DND-41 (cell line): ENCODE data around the gene ABL2.

Source experiments
- ATAC-seq: fragments of 200-7000 bp; cut with Tn5 transposase; 3 replicates; pipeline ENCODE4 v1.9.1; 2021; ENCODE audit warnings: low read depth; ENCODE audit not compliant: insufficient read depth
- DNase-seq: peaks from one replicate; pipeline ENCODE4 v3.0.0-alpha.2; 2020
- H2AFZ ChIP-seq: 2 replicates; pipeline ENCODE4 v1.6.0; 2012; ENCODE audit warnings: low read depth, low read length
- H3K27ac ChIP-seq: 2 replicates; pipeline ENCODE4 v1.5.1; 2012; ENCODE audit warnings: low read length, inconsistent platforms
- H3K27me3 ChIP-seq: fragments of 200-600 bp; sonication (generic); 2 replicates; pipeline ENCODE4 v1.6.0; 2012; ENCODE audit warnings: low read length, mild to moderate bottlenecking, inconsistent platforms; ENCODE audit not compliant: insufficient read depth, poor library complexity
- H3K36me3 ChIP-seq: 2 replicates; pipeline ENCODE4 v1.5.1; 2012; ENCODE audit warnings: low read length, inconsistent platforms; ENCODE audit not compliant: insufficient read depth
- H3K4me1 ChIP-seq: 2 replicates; pipeline ENCODE4 v1.5.1; 2012; ENCODE audit warnings: mild to moderate bottlenecking, low read length; ENCODE audit not compliant: insufficient read depth
- H3K4me2 ChIP-seq: 2 replicates; pipeline ENCODE4 v1.6.0; 2012; ENCODE audit warnings: mild to moderate bottlenecking, moderate library complexity, low read length, inconsistent platforms; ENCODE audit not compliant: insufficient read depth
- H3K4me3 ChIP-seq, 2 experiments: fragments of 200-600 bp in 1 of 2; shearing (Covaris generic) in 1 of 2; 2 replicates each; pipeline ENCODE4 v1.5.1; 2012 to 2016; ENCODE audit warnings: inconsistent platforms in 2 of 2, low read length in 2 of 2, mild to moderate bottlenecking in 2 of 2, low read depth in 1 of 2, moderate library complexity in 1 of 2
- H3K79me2 ChIP-seq: 2 replicates; pipeline ENCODE4 v1.6.0; 2012; ENCODE audit warnings: low read length, inconsistent platforms; ENCODE audit not compliant: insufficient read depth
- H3K9ac ChIP-seq: 2 replicates; pipeline ENCODE4 v1.6.0; 2012; ENCODE audit warnings: low read depth, mild to moderate bottlenecking, inconsistent platforms, low read length, moderate library complexity
- H3K9me3 ChIP-seq: 2 replicates; pipeline ENCODE4 v1.5.1; 2012; ENCODE audit warnings: low read length, moderate library complexity, mild to moderate bottlenecking, inconsistent platforms; ENCODE audit not compliant: insufficient read depth, severe bottlenecking
- H4K20me1 ChIP-seq: 2 replicates; pipeline ENCODE4 v1.6.0; 2012; ENCODE audit warnings: low read length; ENCODE audit not compliant: insufficient read depth
- CTCF ChIP-seq: IDR thresholded peaks from 2 replicates; pipeline ENCODE4 v1.5.1; 2012; ENCODE audit warnings: borderline replicate concordance, low read length, moderate library complexity, mild to moderate bottlenecking; ENCODE audit not compliant: poor library complexity, severe bottlenecking; ENCODE audit errors: extremely low read depth
- EZH2 ChIP-seq: IDR thresholded peaks from 3 replicates; pipeline ENCODE4 v1.6.1; 2012; ENCODE audit warnings: borderline replicate concordance, low read depth, mild to moderate bottlenecking, moderate library complexity, low read length, inconsistent platforms; ENCODE audit not compliant: severe bottlenecking

The ABL2 gene

GRCh38 chr1:179264507-179264906, 35.0 kb upstream of the ABL2 start:
- Histone ChIP-seq H2AFZ (no peak overlapping the region), H3K4me1 (no peaks in the 10 kb centered on the region), H3K79me2 (no peaks in the 10 kb centered on the region), H3K27ac (no peak overlapping the region), H3K36me3 (no peaks in the 10 kb centered on the region), H3K4me3 (no peak overlapping the region), H4K20me1 (no peaks in the 10 kb centered on the region), H3K9ac (no peak overlapping the region), H3K4me2 (no peak overlapping the region), H3K27me3 (no peaks in the 10 kb centered on the region), H3K9me3 (no peaks in the 10 kb centered on the region)
- no peak for DNase-seq
- ATAC-seq: no peak
- no peak for TF ChIP-seq EZH2
- no peak for TF ChIP-seq CTCF

GRCh38 chr1:179263121-179263520, 33.6 kb upstream of the ABL2 start:
- Histone ChIP-seq H3K36me3 (no peaks in the 10 kb centered on the region), H3K27me3 (no peaks in the 10 kb centered on the region), H4K20me1 (no peaks in the 10 kb centered on the region), H3K9me3 (no peaks in the 10 kb centered on the region), H3K4me2 (no peak overlapping the region), H3K27ac (no peak overlapping the region), H3K9ac (no peak overlapping the region), H3K4me1 (no peaks in the 10 kb centered on the region), H3K4me3 (no peak overlapping the region), H3K79me2 (no peaks in the 10 kb centered on the region), H2AFZ (no peak overlapping the region)
- ATAC-seq (no peak), DNase-seq (no peak)
- TF ChIP-seq CTCF: no peak
- TF ChIP-seq EZH2: no peak

GRCh38 chr1:179262183-179262582, 32.7 kb upstream of the ABL2 start:
- DNase-seq (no peak), ATAC-seq (no peak)
- Histone ChIP-seq H3K4me2 (no peak overlapping the region), H3K79me2 (no peaks in the 10 kb centered on the region), H3K9ac (no peak overlapping the region), H2AFZ (no peak overlapping the region), H4K20me1 (no peaks in the 10 kb centered on the region), H3K27ac (no peak overlapping the region), H3K4me3 (no peak overlapping the region), H3K36me3 (no peaks in the 10 kb centered on the region), H3K27me3 (no peaks in the 10 kb centered on the region), H3K4me1 (no peaks in the 10 kb centered on the region), H3K9me3 (no peaks in the 10 kb centered on the region)
- no peak for TF ChIP-seq CTCF

GRCh38 chr1:179253286-179253972, 24.0 kb upstream of the ABL2 start:
- no peaks in the 10 kb centered on the region for H3K36me3 ChIP-seq
- no peak for ATAC-seq

More at GRCh38 chr1:179253286-179253972, 24.0 kb upstream of the ABL2 start:
- no peak overlapping the region for H3K4me2 ChIP-seq
- no peaks in the 10 kb centered on the region for H3K27me3 ChIP-seq
- H3K9me3 ChIP-seq: no peaks in the 10 kb centered on the region
- no peak overlapping the region for H3K4me3 ChIP-seq
- TF ChIP-seq EZH2 (no peak), CTCF (no peak)
- H3K79me2 ChIP-seq: no peaks in the 10 kb centered on the region
- H4K20me1 ChIP-seq: no peaks in the 10 kb centered on the region
- H2AFZ ChIP-seq: no peak overlapping the region
- no peak for DNase-seq
- H3K27ac ChIP-seq: no peak overlapping the region
- H3K4me1 ChIP-seq: no peaks in the 10 kb centered on the region
- H3K9ac ChIP-seq: no peak overlapping the region
